GM15510 (cell line): ENCODE data around the gene USH2A.

ENCODE experiments used
- POLR2A ChIP-seq: IDR thresholded peaks from 3 replicates; pipeline ENCODE4 v1.6.1; 2011; ENCODE audit warnings: borderline replicate concordance; ENCODE audit not compliant: insufficient read length; ENCODE audit errors: extremely low read depth

Gene USH2A, protein sequence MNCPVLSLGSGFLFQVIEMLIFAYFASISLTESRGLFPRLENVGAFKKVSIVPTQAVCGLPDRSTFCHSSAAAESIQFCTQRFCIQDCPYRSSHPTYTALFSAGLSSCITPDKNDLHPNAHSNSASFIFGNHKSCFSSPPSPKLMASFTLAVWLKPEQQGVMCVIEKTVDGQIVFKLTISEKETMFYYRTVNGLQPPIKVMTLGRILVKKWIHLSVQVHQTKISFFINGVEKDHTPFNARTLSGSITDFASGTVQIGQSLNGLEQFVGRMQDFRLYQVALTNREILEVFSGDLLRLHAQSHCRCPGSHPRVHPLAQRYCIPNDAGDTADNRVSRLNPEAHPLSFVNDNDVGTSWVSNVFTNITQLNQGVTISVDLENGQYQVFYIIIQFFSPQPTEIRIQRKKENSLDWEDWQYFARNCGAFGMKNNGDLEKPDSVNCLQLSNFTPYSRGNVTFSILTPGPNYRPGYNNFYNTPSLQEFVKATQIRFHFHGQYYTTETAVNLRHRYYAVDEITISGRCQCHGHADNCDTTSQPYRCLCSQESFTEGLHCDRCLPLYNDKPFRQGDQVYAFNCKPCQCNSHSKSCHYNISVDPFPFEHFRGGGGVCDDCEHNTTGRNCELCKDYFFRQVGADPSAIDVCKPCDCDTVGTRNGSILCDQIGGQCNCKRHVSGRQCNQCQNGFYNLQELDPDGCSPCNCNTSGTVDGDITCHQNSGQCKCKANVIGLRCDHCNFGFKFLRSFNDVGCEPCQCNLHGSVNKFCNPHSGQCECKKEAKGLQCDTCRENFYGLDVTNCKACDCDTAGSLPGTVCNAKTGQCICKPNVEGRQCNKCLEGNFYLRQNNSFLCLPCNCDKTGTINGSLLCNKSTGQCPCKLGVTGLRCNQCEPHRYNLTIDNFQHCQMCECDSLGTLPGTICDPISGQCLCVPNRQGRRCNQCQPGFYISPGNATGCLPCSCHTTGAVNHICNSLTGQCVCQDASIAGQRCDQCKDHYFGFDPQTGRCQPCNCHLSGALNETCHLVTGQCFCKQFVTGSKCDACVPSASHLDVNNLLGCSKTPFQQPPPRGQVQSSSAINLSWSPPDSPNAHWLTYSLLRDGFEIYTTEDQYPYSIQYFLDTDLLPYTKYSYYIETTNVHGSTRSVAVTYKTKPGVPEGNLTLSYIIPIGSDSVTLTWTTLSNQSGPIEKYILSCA (N-terminal part only)

GRCh38 chr1:216422821-216423520 lies at the start of gene USH2A:
TSS of gene USH2A (minus strand) at chr1:216423448. CDS start at chr1:216422336, 1,112 bp downstream.
- TF ChIP-seq POLR2A: no peak

DNA sequence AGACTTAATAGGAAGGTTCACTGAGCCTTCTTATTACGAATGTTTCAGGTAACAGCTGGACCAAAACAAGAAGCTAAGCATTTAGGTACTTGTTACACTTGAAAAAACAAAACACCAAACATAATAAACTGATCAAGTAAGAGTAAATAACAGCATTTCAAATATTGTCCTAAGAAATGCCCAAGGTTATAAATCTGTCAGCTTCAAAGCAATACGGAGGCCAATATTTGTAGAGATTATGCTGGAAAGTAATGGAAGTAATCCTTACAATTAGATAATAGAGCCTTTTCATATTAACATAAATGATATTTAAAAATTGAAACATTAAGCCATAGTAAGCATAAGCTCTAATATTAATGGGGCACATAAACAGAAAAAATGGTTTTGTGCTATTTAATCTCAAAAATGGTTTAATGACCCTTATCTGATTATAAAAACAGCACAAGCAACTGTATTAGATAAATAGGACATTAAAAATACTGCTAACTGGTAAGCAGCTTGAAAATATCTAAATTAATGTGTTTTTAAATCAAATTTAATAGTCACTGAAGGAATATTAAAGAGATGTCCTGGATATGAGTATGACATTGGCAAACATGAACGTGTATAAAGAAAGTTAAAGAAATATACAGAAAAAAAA lies 43.0 kb upstream of the USH2A start:
- TF ChIP-seq POLR2A: no peak

GRCh38 chr1:216464489-216464888 lies 41.2 kb upstream of the USH2A start:
- no peak for TF ChIP-seq POLR2A

GRCh38 chr1:216462066-216462775 lies 39.0 kb upstream of the USH2A start:
- no peak for TF ChIP-seq POLR2A

DNA sequence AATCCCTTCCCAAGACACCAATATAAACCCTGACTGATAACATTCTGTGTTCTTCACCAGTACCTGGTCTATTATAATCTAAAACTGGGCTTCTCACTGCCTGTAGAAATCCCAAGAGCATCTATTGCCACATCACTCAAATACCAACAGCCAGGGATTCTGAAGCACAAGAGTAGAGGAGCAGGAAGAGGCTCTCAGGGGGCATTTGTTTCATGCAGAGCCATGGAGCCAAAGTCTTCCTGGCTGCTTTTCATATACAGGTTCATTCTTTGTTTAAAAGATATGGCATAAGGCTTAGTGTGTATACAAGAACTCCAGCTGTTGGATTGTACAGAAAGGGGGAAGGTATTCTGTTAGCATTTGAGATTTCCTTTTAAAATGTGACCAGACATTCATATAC lies 38.2 kb upstream of the USH2A start:
- TF ChIP-seq POLR2A: no peak

DNA sequence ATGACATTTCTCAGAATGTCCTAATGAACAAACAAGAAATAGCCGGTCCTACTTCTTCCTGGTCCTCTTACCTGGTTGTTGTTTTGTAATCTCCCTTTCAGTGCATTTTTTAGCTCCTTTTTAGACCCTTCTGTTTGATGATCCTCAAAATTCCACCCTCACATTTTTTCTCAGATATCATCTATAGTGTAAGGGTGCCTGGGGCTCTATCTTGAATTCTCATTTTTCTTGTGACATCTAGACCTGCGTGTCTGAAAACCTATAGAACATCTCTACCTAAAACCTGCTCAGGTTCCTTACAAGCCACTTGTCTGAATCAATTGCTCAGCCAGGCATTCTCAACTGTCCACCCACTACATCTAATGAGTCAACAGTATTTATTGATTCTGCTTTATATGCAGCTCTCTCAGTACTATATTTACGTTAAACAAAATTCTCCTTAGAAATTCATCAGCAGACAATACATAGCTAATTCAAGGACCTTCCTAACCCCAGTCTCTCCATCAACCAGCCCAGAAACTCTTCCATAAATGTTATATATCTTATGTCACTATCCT lies 36.5 kb upstream of the USH2A start:
- TF ChIP-seq POLR2A: no peak

- no peak for TF ChIP-seq POLR2A
Measured at GRCh38 chr1:216458812-216459211, 35.6 kb upstream of the USH2A start.

- TF ChIP-seq POLR2A: no peak
Measured at GRCh38 chr1:216457356-216457755, 34.1 kb upstream of the USH2A start.

GRCh38 chr1:216456682-216457081 lies 33.4 kb upstream of the USH2A start:
- TF ChIP-seq POLR2A: no peak

- no peak for TF ChIP-seq POLR2A
Measured at GRCh38 chr1:216453777-216454176, 30.5 kb upstream of the USH2A start.

GRCh38 chr1:216450227-216450626 lies 27.0 kb upstream of the USH2A start:
- no peak for TF ChIP-seq POLR2A

- TF ChIP-seq POLR2A: no peak
Measured at GRCh38 chr1:216448011-216448510, 24.8 kb upstream of the USH2A start.

GRCh38 chr1:216437603-216438002 lies 14.4 kb upstream of the USH2A start:
- no peak for TF ChIP-seq POLR2A
